Measurements from ENCODE around the gene UNCX. TPM values are rescaled to one million over a fixed set of nuclear protein-coding genes. Genes with fewer than 3 reads are reported as not detected.

UNCX gene
- total RNA-seq, 2 donors from 2014 or later = not detected

DNA sequence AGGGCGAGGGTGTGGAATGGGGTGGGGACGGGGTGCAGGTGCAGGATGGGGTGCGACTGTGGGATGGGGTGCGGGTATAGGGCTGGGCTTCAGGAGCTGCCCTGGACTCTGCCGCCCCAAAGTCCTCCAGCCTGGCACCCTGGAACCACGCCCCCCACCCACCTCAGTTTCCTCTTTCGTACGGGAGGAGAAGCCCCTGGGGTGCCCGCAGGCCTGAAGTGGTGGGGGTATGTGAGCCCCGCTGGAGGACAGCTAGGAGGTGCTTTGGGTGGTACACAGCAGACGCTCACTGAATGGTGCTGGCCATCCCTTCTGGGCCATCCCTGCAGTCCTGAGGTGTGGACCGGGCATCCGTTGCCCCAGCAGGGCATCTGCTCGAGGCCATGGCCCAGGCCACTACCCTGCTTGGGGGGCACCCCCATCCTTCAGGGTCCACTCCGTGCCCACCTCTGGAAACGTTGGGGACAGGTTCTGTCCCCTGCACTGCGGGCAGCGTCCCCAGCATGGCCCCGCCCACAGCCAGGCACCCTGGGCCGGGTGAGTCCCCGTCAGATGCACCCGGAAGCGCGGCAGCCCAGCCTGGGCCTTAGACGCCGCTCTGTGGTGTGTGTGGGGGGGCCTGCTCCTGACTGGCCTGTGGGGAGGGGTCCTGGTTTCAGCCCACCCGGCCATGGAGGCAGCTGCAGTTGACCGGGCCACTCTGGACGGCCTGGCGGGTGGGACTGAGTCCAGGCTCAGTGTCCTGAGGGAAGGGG, 41.6 kb downstream of the UNCX start:
- Histone ChIP-seq H3K9me3 (no peaks in the 10 kb centered on the region), H3K36me3 (no peaks in the 10 kb centered on the region), H3K27me3 (replicated peaks; ENCODE audit: insufficient read depth) (peaks cover 36% of the 10 kb centered on the region), H3K4me1 (replicated peaks) (no peaks in the 10 kb centered on the region), H3K27ac (no peak overlapping the region), H3K4me3 (no peak overlapping the region)
- no peak for TF ChIP-seq POLR2A (IDR thresholded peaks at IDR 0.05)
- no peak for TF ChIP-seq POLR2AphosphoS5 (IDR thresholded peaks at IDR 0.05)
- TF ChIP-seq CTCF (IDR thresholded peaks at IDR 0.05) = no peak
- 73% methylated on average over 27 of the region's 30 CpGs for whole genome bisulfite sequencing
- DNase-seq (ENCODE audit: low spot score) = no peak
- intact Hi-C loops (cut with DNase I) = no loop called here

- H3K27ac ChIP-seq = no peak overlapping the region
- peaks cover 29% of the 10 kb centered on the region for H3K27me3 ChIP-seq (replicated peaks; ENCODE audit: insufficient read depth)
- TF ChIP-seq POLR2AphosphoS5 (IDR thresholded peaks at IDR 0.05) (no peak), POLR2A (IDR thresholded peaks at IDR 0.05) (no peak), CTCF (IDR thresholded peaks at IDR 0.05) (no peak)
- 59% methylated on average over 10 of the region's 18 CpGs for WGBS
- no peaks in the 10 kb centered on the region for H3K36me3 ChIP-seq
- H3K4me1 ChIP-seq (replicated peaks) = no peaks in the 10 kb centered on the region
- H3K9me3 ChIP-seq = no peaks in the 10 kb centered on the region
- DNase-seq (ENCODE audit: low spot score) = no peak
- no peak overlapping the region for H3K4me3 ChIP-seq
- intact Hi-C loops (cut with DNase I) = no loop called here
These were observed 42.3 kb downstream of the UNCX start for GRCh38 chr7:1274876-1275375.

- Histone ChIP-seq H3K27me3 (replicated peaks; ENCODE audit: insufficient read depth) (peaks cover 26% of the 10 kb centered on the region), H3K27ac (no peak overlapping the region), H3K4me1 (replicated peaks) (no peaks in the 10 kb centered on the region), H3K4me3 (no peak overlapping the region), H3K9me3 (no peaks in the 10 kb centered on the region), H3K36me3 (no peaks in the 10 kb centered on the region)
- no peak for DNase-seq (ENCODE audit: low spot score)
- TF ChIP-seq CTCF (IDR thresholded peaks at IDR 0.05) = no peak
- no peak for TF ChIP-seq POLR2A (IDR thresholded peaks at IDR 0.05)
- TF ChIP-seq POLR2AphosphoS5 (IDR thresholded peaks at IDR 0.05) = no peak
- intact Hi-C loops (cut with DNase I) = no loop called here
- 38% methylated on average over 61 of the region's 61 CpGs for WGBS
These were observed 43.0 kb downstream of the UNCX start for GRCh38 chr7:1275451-1276381.

DNA sequence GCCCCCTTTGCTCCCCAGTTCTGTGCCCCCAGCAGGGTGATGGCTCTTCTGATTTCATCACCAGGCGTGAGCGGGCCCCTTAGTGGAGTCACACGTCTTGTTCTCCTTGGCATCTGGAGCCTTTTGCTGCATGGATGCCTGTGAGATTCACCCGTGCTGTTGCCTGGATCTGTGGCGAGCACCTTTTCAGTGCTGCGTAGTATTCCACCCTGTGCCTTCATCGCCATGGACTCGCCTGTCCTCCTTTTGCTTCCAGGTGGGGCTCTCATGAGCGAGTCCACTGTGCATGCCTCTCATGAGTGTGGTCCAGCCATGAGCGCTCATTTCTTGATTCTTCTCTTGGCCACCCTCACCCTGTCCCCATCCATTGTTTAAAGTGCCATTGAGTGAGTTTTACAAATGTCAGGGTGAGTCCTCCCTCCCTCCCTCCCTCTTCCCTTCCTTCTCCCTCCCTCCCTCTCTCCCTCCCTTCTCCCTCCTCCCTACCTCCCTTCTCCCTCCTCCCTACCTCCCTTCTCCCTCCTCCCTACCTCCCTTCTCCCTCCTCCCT, 44.0 kb downstream of the UNCX start:
- 93% methylated on average over 10 of the region's 10 CpGs for WGBS
- intact Hi-C loops (cut with DNase I) = no loop called here
- H3K9me3 ChIP-seq = no peaks in the 10 kb centered on the region
- no peaks in the 10 kb centered on the region for H3K4me1 ChIP-seq (replicated peaks)
- no peak overlapping the region for H3K27ac ChIP-seq
- TF ChIP-seq POLR2AphosphoS5 (IDR thresholded peaks at IDR 0.05) = no peak
- no peak for TF ChIP-seq POLR2A (IDR thresholded peaks at IDR 0.05)
- no peak for TF ChIP-seq CTCF (IDR thresholded peaks at IDR 0.05)
- H3K4me3 ChIP-seq = no peak overlapping the region
- H3K27me3 ChIP-seq (replicated peaks; ENCODE audit: insufficient read depth) = peaks cover 26% of the 10 kb centered on the region
- no peak for DNase-seq (ENCODE audit: low spot score)
- no peaks in the 10 kb centered on the region for H3K36me3 ChIP-seq
